Measurements from ENCODE around the gene HAPLN2.
"Not testable (repeated sequence)": the region's sequence is repeated elsewhere in the genome, so short reads cannot be mapped to it uniquely, and the experiment has no call there.

The HAPLN2 gene

GRCh38 chr1:156618853-156619581 lies at the start of gene HAPLN2:
TSS of gene HAPLN2 (plus strand) at chr1:156619415. CDS start at chr1:156623491, 4,076 bp downstream.
- DNase-seq (ENCODE audit: low read depth) = no peak

GRCh38 chr1:156571261-156571852 lies 47.9 kb upstream of the HAPLN2 start:
- no peak for DNase-seq (ENCODE audit: low read depth)

GRCh38 chr1:156571919-156572662 lies 47.1 kb upstream of the HAPLN2 start, which contains the start of gene IQGAP3:
TSS of gene IQGAP3 (minus strand) at chr1:156572565. CDS start at chr1:156572529, 36 bp downstream.
- peak; percentile 43 for DNase-seq (ENCODE audit: low read depth)

GRCh38 chr1:156572663-156573018 lies 46.6 kb upstream of the HAPLN2 start:
- no peak for DNase-seq (ENCODE audit: low read depth)

GRCh38 chr1:156574039-156574633 lies 45.1 kb upstream of the HAPLN2 start:
- no peak for DNase-seq (ENCODE audit: low read depth)

- DNase-seq (ENCODE audit: low read depth) = no peak
Measured at GRCh38 chr1:156577550-156577949, 41.7 kb upstream of the HAPLN2 start.

- DNase-seq (ENCODE audit: low read depth) = no peak
Measured at GRCh38 chr1:156578055-156578454, 41.2 kb upstream of the HAPLN2 start.

- DNase-seq (ENCODE audit: low read depth) = no peak
Measured at GRCh38 chr1:156579472-156579871, 39.7 kb upstream of the HAPLN2 start, which contains the start of gene TTC24. TSS of gene TTC24 (plus strand) at chr1:156579723. CDS start at chr1:156581365, 1,642 bp downstream.

- DNase-seq (ENCODE audit: low read depth) = no peak
Measured at GRCh38 chr1:156581661-156582387, 37.4 kb upstream of the HAPLN2 start.

- no peak for DNase-seq (ENCODE audit: low read depth)
Measured at GRCh38 chr1:156582388-156583017, 36.7 kb upstream of the HAPLN2 start.

GRCh38 chr1:156583821-156584622 lies 35.2 kb upstream of the HAPLN2 start:
- DNase-seq (ENCODE audit: low read depth) = no peak

GRCh38 chr1:156584813-156585212 lies 34.4 kb upstream of the HAPLN2 start:
- DNase-seq (ENCODE audit: low read depth) = no peak

GRCh38 chr1:156586323-156586722 lies 32.9 kb upstream of the HAPLN2 start:
- DNase-seq (ENCODE audit: low read depth) = no peak

GRCh38 chr1:156586892-156587477 lies 32.2 kb upstream of the HAPLN2 start:
- no peak for DNase-seq (ENCODE audit: low read depth)

- DNase-seq (ENCODE audit: low read depth) = not testable (repeated sequence)
Measured at GRCh38 chr1:156587927-156588326, 31.3 kb upstream of the HAPLN2 start.

- no peak for DNase-seq (ENCODE audit: low read depth)
Measured at GRCh38 chr1:156589546-156589945, 29.7 kb upstream of the HAPLN2 start.

GRCh38 chr1:156590326-156591180 lies 28.7 kb upstream of the HAPLN2 start:
- DNase-seq (ENCODE audit: low read depth) = no peak

- no peak for DNase-seq (ENCODE audit: low read depth)
Measured at GRCh38 chr1:156591181-156591431, 28.1 kb upstream of the HAPLN2 start.

- peak; percentile 39 for DNase-seq (ENCODE audit: low read depth)
Measured at GRCh38 chr1:156591432-156592157, 27.6 kb upstream of the HAPLN2 start, which contains the start of gene NAXE. TSS of gene NAXE (plus strand) at chr1:156591776. CDS start at chr1:156591805, 29 bp downstream.

Measured in stimulated activated CD8-positive, alpha-beta memory T cell treated with anti-CD3 and anti-CD28 coated beads, Interleukin-15, amount 100 ng/mL, for 24 hours (primary cell).